ENCODE results near the gene CARMIL1. TPM values are rescaled to one million over a fixed set of nuclear protein-coding genes. Genes with fewer than 3 reads are reported as not detected.

The CARMIL1 gene
- total RNA-seq, 4 donors from 2014 or later: 14.9 to 23.5 (median 20.3) TPM

GRCh38 chr6:25472906-25473305, 193.7 kb downstream of the CARMIL1 start:
- DNase-seq (ENCODE audit: low spot score in 2 of 2): no peak
- no peak overlapping the region for H3K4me3 ChIP-seq (ENCODE audit: low read depth, poor library complexity, severe bottlenecking)
- intact Hi-C loops (cut with DNase I; ENCODE audit: low total_unique reads): no loop called here
- no peak for TF ChIP-seq CTCF (IDR thresholded peaks at IDR 0.05)
- no peak for TF ChIP-seq POLR2A (IDR thresholded peaks at IDR 0.05)
- 92 to 95% methylated on average over 3 of the region's 3 CpGs for WGBS, 2 donors

GRCh38 chr6:25473447-25473846, 194.3 kb downstream of the CARMIL1 start:
- TF ChIP-seq CTCF (IDR thresholded peaks at IDR 0.05) (no peak), POLR2A (IDR thresholded peaks at IDR 0.05) (no peak)
- intact Hi-C loops (cut with DNase I; ENCODE audit: low total_unique reads): no loop called here
- no peak overlapping the region for H3K4me3 ChIP-seq (ENCODE audit: low read depth, poor library complexity, severe bottlenecking)
- no peak for DNase-seq (ENCODE audit: low spot score in 2 of 2)
- WGBS, 2 donors: 89 to 97% methylated on average over 3 of the region's 3 CpGs

GRCh38 chr6:25476126-25476525, 197.0 kb downstream of the CARMIL1 start:
- no peak for TF ChIP-seq POLR2A (IDR thresholded peaks at IDR 0.05)
- TF ChIP-seq CTCF (IDR thresholded peaks at IDR 0.05): no peak
- WGBS, 2 donors: 94 to 95% methylated on average over 3 of the region's 3 CpGs
- H3K4me3 ChIP-seq (ENCODE audit: low read depth, poor library complexity, severe bottlenecking): no peak overlapping the region
- no peak for DNase-seq (ENCODE audit: low spot score in 2 of 2)
- intact Hi-C loops (cut with DNase I; ENCODE audit: low total_unique reads): no loop called here

GRCh38 chr6:25477006-25477590, 197.9 kb downstream of the CARMIL1 start:
- 90 to 93% methylated on average over 4 of the region's 4 CpGs for WGBS, 2 donors

GRCh38 chr6:25478973-25479372, 199.8 kb downstream of the CARMIL1 start:
- no peak overlapping the region for H3K4me3 ChIP-seq (ENCODE audit: low read depth, poor library complexity, severe bottlenecking)
- no peak for TF ChIP-seq CTCF (IDR thresholded peaks at IDR 0.05)
- intact Hi-C loops (cut with DNase I; ENCODE audit: low total_unique reads): no loop called here
- 40 to 57% methylated on average over 1 of the region's 1 CpG for WGBS, 2 donors
- DNase-seq (ENCODE audit: low spot score in 2 of 2): no peak

More at GRCh38 chr6:25477006-25477590, 197.9 kb downstream of the CARMIL1 start:
- TF ChIP-seq CTCF (IDR thresholded peaks at IDR 0.05): no peak
- no peak for TF ChIP-seq POLR2A (IDR thresholded peaks at IDR 0.05)
- intact Hi-C loops (cut with DNase I; ENCODE audit: low total_unique reads): no loop called here
- no peak overlapping the region for H3K4me3 ChIP-seq (ENCODE audit: low read depth, poor library complexity, severe bottlenecking)
- DNase-seq (ENCODE audit: low spot score in 2 of 2): no peak

GRCh38 chr6:25481267-25481666, 202.1 kb downstream of the CARMIL1 start:
- TF ChIP-seq CTCF (IDR thresholded peaks at IDR 0.05) (no peak), POLR2A (IDR thresholded peaks at IDR 0.05) (no peak)
- DNase-seq (ENCODE audit: low spot score in 2 of 2): no peak
- 83 to 88% methylated on average over 1 of the region's 1 CpG for whole genome bisulfite sequencing, 2 donors
- intact Hi-C loops (cut with DNase I; ENCODE audit: low total_unique reads): no loop called here
- no peak overlapping the region for H3K4me3 ChIP-seq (ENCODE audit: low read depth, poor library complexity, severe bottlenecking)
